Esophagus muscularis mucosa (tissue), 4 donors: ENCODE measurements around the gene SLC2A11. TPM values are rescaled to one million over a fixed set of nuclear protein-coding genes. Genes with fewer than 3 reads are reported as not detected.
"Not testable (repeated sequence)": the region's sequence is repeated elsewhere in the genome, so short reads cannot be mapped to it uniquely, and the experiment has no call there.

Source experiments
- DNase-seq: peaks from one replicate; pipeline ENCODE4 v3.0.0-alpha.2; 2017; ENCODE audit errors: extremely low spot score
- H3K27ac ChIP-seq, 4 donors: fragments of 200-600 bp; sonication (generic); replicated peaks in 1 of 4; 1 replicate in 3 of 4; 2 replicates in 1 of 4; pipeline ENCODE4 v1.5.1; 2016 to 2019; ENCODE audit warnings: mild to moderate bottlenecking in 1 of 4
- H3K27me3 ChIP-seq, 4 donors: fragments of 200-600 bp; sonication (generic); one replicate each; pipeline versions ENCODE4 v1.5.1 to v1.6.0; 2016 to 2019
- H3K36me3 ChIP-seq, 4 donors: fragments of 200-600 bp; sonication (generic); one replicate each; pipeline ENCODE4 v1.5.1; 2016 to 2019
- H3K4me1 ChIP-seq, 4 donors: fragments of 200-600 bp; sonication (generic); one replicate each; pipeline ENCODE4 v1.5.1; 2016 to 2019
- H3K4me3 ChIP-seq, 4 donors: fragments of 200-600 bp; sonication (generic); 1 replicate in 2 of 4; 2 replicates in 2 of 4; pipeline ENCODE4 v1.5.1; 2016 to 2019; ENCODE audit warnings: mild to moderate bottlenecking in 4 of 4, moderate library complexity in 1 of 4
- H3K9me3 ChIP-seq, 4 donors: fragments of 200-600 bp; sonication (generic); 1 replicate in 3 of 4; 2 replicates in 1 of 4; pipeline ENCODE4 v1.5.1; 2016 to 2019
- EP300 ChIP-seq: sonication (generic); formaldehyde crosslinking; IDR thresholded peaks from one replicate; pipeline ENCODE4 v1.6.1; 2017; ENCODE audit warnings: antibody characterized with exemption
- POLR2A ChIP-seq: fragments of 450-650 bp; IDR thresholded peaks from one replicate; pipeline ENCODE4 v1.6.1; 2017; ENCODE audit warnings: antibody characterized with exemption, moderate library complexity, mild to moderate bottlenecking, low read depth
- POLR2AphosphoS5 ChIP-seq, 2 donors: sonication (generic); formaldehyde crosslinking; IDR thresholded peaks; one replicate each; pipeline ENCODE4 v1.6.1; 2017; ENCODE audit warnings: antibody characterized with exemption in 2 of 2
- WGBS: methylation state at CpG from one replicate; pipeline ENCODE4 v1.1.5; 2018; 5-methylcytosine and 5-hydroxymethylcytosine counted together
- intact Hi-C: fragments of 100-400 bp; cut with DNase I; formaldehyde crosslinking; loops from one replicate; pipeline ENCODE4 v1.15.1; 2023
- total RNA-seq, 4 donors: library from RNA; depleted of rRNA; stranded (reverse); fragments of >200 nt; gene quantifications; one replicate each; pipeline versions ENCODE4 v1.1.0 to v1.2.1, GENCODE V29; 2016
- TF ChIP-seq, protein P1 (sequence below), 3 experiments: fragments of 200-600 bp in 2 of 3; fragments of 450-650 bp in 1 of 3; sonication (generic) in 2 of 3; IDR thresholded peaks; one replicate each; pipeline ENCODE4 v1.5.1; 2017 to 2019; ENCODE audit warnings: antibody characterized with exemption in 3 of 3, mild to moderate bottlenecking in 2 of 3, moderate library complexity in 1 of 3

SLC2A11 gene
- total RNA-seq, 4 donors from 2014 or later, result 11.6 to 17.4 (median 15.3) TPM

DNA sequence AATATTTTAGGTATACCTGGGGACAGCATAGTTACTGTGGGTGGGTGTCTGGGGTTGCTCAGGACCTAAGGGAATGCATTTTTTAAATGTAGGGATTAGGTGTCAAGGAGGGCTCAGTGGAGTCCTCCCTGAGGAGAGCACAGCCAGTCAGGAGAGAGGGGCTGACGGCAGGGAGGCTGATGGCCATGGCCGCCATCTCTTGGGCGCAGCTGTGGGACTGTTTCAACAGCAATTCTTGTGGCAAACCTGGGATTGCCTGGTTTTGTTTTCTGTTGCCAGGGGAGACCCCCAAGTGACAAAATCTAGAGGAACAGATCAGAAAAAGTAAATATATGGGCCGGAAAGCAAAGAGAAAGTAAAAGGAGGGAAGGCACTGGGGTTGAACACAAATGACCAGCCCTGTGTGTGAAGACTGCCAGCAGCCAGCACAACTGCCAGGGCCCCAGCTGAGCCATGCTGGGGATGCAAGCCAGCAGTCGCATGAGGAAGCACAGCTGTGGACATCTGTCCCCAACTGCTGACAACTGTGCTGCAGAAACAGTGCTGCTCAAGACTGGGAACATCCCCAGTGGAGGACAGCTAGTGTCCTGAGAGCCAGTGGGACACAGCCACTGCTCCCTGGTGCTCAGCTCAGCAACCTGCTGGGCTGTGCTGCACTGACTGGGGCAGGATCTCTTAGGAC lies 47.0 kb downstream of the SLC2A11 start:
- Histone ChIP-seq H3K27me3 (no peaks in the 10 kb centered on the region), H3K36me3 (no peaks in the 10 kb centered on the region), H3K4me1 (peaks cover 2 to 15% (median 9%) of the 10 kb centered on the region in 4 donors), H3K27ac (no peak overlapping the region), H3K4me3 (no peak overlapping the region), H3K9me3 (no peaks in the 10 kb centered on the region)
- WGBS, result 91% methylated on average over 5 of the region's 5 CpGs
- intact Hi-C loops, result no loop called here
- TF ChIP-seq EP300, result no peak
- TF ChIP-seq POLR2AphosphoS5 (IDR thresholded peaks at IDR 0.05), result peak in 1 of 2 donors; percentile 27
- DNase-seq, result no peak

DNA sequence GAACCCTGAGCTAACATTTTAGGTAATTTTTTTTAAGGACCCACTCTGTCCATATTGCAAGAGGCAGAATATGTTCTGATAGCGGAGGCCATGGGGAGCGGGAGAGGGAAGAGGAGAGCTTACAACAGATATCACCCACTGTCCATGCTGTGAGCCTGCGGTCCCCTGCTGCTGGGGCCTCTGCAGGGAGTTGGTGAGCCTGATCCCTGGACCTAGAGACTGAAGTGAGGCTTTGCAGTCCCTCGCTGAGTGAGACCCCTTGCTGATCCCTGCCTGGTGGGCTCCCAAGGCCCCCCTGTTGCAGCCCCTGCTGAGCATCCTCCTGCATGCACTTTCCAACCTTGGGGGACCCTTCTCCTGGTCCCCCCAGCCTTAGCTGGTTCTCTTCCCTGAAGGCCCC lies 49.0 kb downstream of the SLC2A11 start:
- Histone ChIP-seq H3K36me3 (no peaks in the 10 kb centered on the region), H3K4me3 (no peak overlapping the region), H3K4me1 (peaks cover 2 to 16% (median 10%) of the 10 kb centered on the region in 4 donors), H3K27ac (no peak overlapping the region), H3K27me3 (no peaks in the 10 kb centered on the region), H3K9me3 (no peaks in the 10 kb centered on the region)
- DNase-seq, result no peak
- WGBS, result 91% methylated on average over 4 of the region's 4 CpGs
- no peak for TF ChIP-seq POLR2A
- no peak for TF ChIP-seq EP300
- TF ChIP-seq, protein P1, sequence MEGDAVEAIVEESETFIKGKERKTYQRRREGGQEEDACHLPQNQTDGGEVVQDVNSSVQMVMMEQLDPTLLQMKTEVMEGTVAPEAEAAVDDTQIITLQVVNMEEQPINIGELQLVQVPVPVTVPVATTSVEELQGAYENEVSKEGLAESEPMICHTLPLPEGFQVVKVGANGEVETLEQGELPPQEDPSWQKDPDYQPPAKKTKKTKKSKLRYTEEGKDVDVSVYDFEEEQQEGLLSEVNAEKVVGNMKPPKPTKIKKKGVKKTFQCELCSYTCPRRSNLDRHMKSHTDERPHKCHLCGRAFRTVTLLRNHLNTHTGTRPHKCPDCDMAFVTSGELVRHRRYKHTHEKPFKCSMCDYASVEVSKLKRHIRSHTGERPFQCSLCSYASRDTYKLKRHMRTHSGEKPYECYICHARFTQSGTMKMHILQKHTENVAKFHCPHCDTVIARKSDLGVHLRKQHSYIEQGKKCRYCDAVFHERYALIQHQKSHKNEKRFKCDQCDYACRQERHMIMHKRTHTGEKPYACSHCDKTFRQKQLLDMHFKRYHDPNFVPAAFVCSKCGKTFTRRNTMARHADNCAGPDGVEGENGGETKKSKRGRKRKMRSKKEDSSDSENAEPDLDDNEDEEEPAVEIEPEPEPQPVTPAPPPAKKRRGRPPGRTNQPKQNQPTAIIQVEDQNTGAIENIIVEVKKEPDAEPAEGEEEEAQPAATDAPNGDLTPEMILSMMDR (IDR thresholded peaks at IDR 0.05), result no peak
- no peak for TF ChIP-seq POLR2AphosphoS5 (IDR thresholded peaks at IDR 0.05)
- intact Hi-C loops, result no loop called here

DNA sequence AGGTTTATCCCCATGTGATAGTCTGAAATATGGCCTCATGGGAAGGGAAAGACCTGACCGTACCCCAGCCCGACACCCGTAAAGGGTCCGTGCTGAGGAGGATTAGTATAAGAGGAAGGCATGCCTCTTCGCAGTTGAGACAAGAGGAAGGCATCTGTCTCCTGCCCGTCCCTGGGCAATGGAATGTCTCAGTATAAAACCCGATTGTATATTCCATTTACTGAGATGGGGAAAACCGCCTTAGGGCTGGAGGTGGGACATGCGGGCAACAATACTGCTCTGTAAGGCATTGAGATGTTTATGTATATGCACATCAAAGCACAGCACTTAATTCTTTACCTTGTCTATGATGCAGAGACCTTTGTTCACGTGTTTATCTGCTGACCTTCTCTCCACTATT lies 49.7 kb downstream of the SLC2A11 start:
- DNase-seq, H3K4me3 ChIP-seq, intact Hi-C loops, H3K36me3 ChIP-seq, H3K9me3 ChIP-seq, H3K27me3 ChIP-seq, H3K27ac ChIP-seq: not testable (repeated sequence)
- peaks cover 2 to 16% (median 10%) of the 10 kb centered on the region in 4 donors for H3K4me1 ChIP-seq
- whole genome bisulfite sequencing, result 62% methylated on average over 10 of the region's 10 CpGs

DNA sequence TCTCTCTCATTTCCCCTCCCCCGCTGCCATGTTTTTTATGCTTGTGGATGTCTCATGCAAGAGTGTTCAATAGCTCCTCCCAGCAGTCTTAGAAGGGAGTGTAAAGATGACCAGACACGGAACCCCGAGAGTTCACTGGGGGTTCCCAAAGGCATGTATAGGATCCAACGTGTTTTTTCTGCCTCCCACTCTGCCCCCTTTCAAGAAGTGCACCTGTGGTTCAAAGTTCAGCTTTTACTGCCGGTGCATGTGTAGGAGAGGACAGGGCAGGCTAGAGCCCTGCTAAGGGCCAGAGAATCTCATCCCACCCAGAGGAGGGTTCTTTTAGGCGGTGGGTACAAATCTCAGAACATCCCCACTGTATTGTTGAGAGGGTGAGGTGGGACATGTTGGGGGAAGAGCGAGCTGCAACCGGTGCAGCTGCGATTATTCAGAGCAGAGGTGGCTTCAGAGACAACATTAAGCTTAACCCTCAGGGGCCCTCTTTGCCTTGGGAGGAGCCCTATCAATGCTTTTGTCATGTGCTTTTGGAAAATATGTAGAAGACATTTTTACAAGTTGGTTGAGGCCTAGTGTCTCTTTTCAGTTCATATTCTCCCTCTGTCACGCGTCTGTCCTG lies 51.0 kb downstream of the SLC2A11 start:
- H3K27me3 ChIP-seq, result no peaks in the 10 kb centered on the region
- 82% methylated on average over 11 of the region's 11 CpGs for WGBS
- no peak for DNase-seq
- no peaks in the 10 kb centered on the region for H3K36me3 ChIP-seq
- peaks cover 8 to 26% (median 18%) of the 10 kb centered on the region in 4 donors for H3K4me1 ChIP-seq
- no peak overlapping the region for H3K4me3 ChIP-seq
- intact Hi-C loops, result no loop called here
- no peak for TF ChIP-seq POLR2AphosphoS5 (IDR thresholded peaks at IDR 0.05)
- TF ChIP-seq, protein P1 (IDR thresholded peaks at IDR 0.05), result no peak
- TF ChIP-seq POLR2A, result no peak
- no peak for TF ChIP-seq EP300
- no peaks in the 10 kb centered on the region for H3K9me3 ChIP-seq
- no peak overlapping the region for H3K27ac ChIP-seq

DNA sequence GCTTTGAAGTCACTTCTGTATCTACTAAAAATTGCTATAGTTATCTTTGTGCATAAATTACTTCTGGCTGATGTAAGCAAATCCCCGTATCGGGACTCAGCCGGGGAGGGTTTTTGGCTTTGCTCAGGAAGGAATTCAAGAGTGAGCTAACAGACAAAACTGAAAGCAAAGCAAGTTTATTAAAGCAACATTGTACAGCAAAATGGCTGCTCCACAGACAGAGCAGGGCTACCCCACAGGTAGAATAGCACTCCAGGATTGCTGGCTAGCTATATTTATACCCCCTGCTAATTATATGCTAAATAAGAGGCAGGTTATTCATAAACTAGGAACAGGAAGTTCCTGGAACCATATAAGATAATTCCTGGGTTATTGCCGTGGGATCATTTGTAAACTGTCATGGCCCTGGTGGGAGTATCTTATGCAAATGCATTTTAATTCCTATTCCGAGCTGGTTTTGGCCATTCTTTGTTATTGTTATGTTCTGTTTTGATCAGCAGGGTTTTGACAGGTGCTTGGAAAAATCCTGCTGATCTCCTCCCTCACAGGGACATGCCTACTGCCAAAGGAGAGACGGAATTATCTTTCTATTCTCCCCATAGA lies 51.7 kb downstream of the SLC2A11 start:
- Histone ChIP-seq H3K27ac (no peak overlapping the region), H3K4me3 (no peak overlapping the region), H3K27me3 (no peaks in the 10 kb centered on the region), H3K36me3 (no peaks in the 10 kb centered on the region), H3K9me3 (no peaks in the 10 kb centered on the region), H3K4me1 (peaks cover 8 to 26% (median 18%) of the 10 kb centered on the region in 4 donors)
- no peak for DNase-seq
- intact Hi-C loops, result no loop called here
- TF ChIP-seq, protein P1 (IDR thresholded peaks at IDR 0.05), result no peak
- TF ChIP-seq EP300, result no peak
- TF ChIP-seq POLR2A, result no peak
- TF ChIP-seq POLR2AphosphoS5 (IDR thresholded peaks at IDR 0.05), result no peak
- WGBS, result 55% methylated on average over 6 of the region's 6 CpGs
